Measurements from ENCODE around the gene MYBPC2.

DNA sequence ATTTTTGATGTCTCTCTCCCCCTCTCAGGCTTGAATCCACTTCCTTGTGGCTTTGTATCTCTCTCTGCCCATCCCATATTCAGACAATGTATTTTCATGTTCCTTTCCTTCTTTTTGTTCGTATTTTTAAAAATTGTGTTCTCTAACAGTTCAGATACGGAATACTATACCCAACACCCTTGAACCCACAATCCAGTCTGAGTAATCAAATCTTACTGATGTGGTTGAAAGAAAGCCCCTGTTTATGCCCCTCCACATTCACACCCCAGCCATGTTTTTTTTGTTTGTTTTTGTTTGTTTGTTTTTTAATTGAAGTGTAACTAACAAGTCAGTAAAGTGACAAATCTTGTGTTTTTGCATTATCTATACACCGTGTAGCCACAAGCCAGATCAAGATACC, 12.6 kb upstream of the MYBPC2 start:
- TF ChIP-seq, protein P1, sequence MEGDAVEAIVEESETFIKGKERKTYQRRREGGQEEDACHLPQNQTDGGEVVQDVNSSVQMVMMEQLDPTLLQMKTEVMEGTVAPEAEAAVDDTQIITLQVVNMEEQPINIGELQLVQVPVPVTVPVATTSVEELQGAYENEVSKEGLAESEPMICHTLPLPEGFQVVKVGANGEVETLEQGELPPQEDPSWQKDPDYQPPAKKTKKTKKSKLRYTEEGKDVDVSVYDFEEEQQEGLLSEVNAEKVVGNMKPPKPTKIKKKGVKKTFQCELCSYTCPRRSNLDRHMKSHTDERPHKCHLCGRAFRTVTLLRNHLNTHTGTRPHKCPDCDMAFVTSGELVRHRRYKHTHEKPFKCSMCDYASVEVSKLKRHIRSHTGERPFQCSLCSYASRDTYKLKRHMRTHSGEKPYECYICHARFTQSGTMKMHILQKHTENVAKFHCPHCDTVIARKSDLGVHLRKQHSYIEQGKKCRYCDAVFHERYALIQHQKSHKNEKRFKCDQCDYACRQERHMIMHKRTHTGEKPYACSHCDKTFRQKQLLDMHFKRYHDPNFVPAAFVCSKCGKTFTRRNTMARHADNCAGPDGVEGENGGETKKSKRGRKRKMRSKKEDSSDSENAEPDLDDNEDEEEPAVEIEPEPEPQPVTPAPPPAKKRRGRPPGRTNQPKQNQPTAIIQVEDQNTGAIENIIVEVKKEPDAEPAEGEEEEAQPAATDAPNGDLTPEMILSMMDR (IDR thresholded peaks at IDR 0.05): no peak
- no peak for TF ChIP-seq ZFX (IDR thresholded peaks at IDR 0.05; ENCODE audit: borderline replicate concordance)

Data from 22Rv1 (cell line).